Testis (tissue), 3 donors: ENCODE data around the gene SMYD5. TPM values are rescaled to one million over a fixed set of nuclear protein-coding genes. Genes with fewer than 3 reads are reported as not detected.
"Not testable (repeated sequence)": the region's sequence is repeated elsewhere in the genome, so short reads cannot be mapped to it uniquely, and the experiment has no call there.

Experiments
- DNase-seq: peaks from one replicate; pipeline ENCODE4 v3.0.0-alpha.2; 2019
- H3K27ac ChIP-seq, 2 donors: fragments of 200-600 bp; sonication (generic); one replicate each; pipeline ENCODE4 v1.5.1; 2019
- H3K27me3 ChIP-seq: fragments of 200-600 bp; sonication (generic); one replicate; pipeline ENCODE4 v1.5.1; 2019
- H3K36me3 ChIP-seq: fragments of 200-600 bp; sonication (generic); one replicate; pipeline ENCODE4 v1.5.1; 2017; ENCODE audit warnings: low read depth; ENCODE audit errors: missing control alignments
- H3K4me1 ChIP-seq: fragments of 200-600 bp; sonication (generic); one replicate; pipeline ENCODE4 v1.5.1; 2019
- H3K4me3 ChIP-seq, 2 donors: fragments of 200-600 bp; sonication (generic); one replicate each; pipeline ENCODE4 v1.5.1; 2017 to 2019
- H3K9me3 ChIP-seq: fragments of 200-600 bp; sonication (generic); one replicate; pipeline ENCODE4 v1.5.1; 2017
- POLR2A ChIP-seq: fragments of 450-650 bp; IDR thresholded peaks from one replicate; pipeline ENCODE4 v1.6.1; 2017; ENCODE audit warnings: antibody characterized with exemption, mild to moderate bottlenecking, moderate library complexity
- WGBS, 2 donors: methylation state at CpG; one replicate each; pipeline ENCODE4 v1.1.5; 2018; 5-methylcytosine and 5-hydroxymethylcytosine counted together
- intact Hi-C: fragments of 100-400 bp; cut with DNase I; formaldehyde crosslinking; loops from one replicate; pipeline ENCODE4 v1.15.1; 2023; ENCODE audit warnings: low total_unique reads
- polyA plus RNA-seq: library from polyadenylated mRNA; stranded (reverse); fragments of 350-450 nt; fragmentation: Illumina TruSeq; extraction: RNeasy Lipid Tissue Mini Kit (QIAGEN cat#74804); gene quantifications from one replicate; pipeline ENCODE4 v1.2.3, GENCODE V29; 2014; ENCODE audit warnings: low read depth, low replicate concordance; ENCODE audit not compliant: insufficient read depth
- total RNA-seq, 2 donors: library from RNA; depleted of rRNA; stranded (reverse); fragments of >200 nt; gene quantifications; one replicate each; pipeline ENCODE4 v1.2.3, GENCODE V29; 2016
- TF ChIP-seq, protein P1 (sequence below), 3 experiments: fragments of 450-650 bp in 2 of 3; fragments of 200-600 bp in 1 of 3; sonication (generic) in 1 of 3; IDR thresholded peaks; one replicate each; pipeline ENCODE4 v1.5.1; 2016 to 2019; ENCODE audit warnings: antibody characterized with exemption in 3 of 3, mild to moderate bottlenecking in 2 of 3, moderate library complexity in 1 of 3

Gene SMYD5
- total and polyA plus RNA-seq, 3 donors from 2014 or later: 36.4 to 58.2 (median 53.0) TPM

DNA sequence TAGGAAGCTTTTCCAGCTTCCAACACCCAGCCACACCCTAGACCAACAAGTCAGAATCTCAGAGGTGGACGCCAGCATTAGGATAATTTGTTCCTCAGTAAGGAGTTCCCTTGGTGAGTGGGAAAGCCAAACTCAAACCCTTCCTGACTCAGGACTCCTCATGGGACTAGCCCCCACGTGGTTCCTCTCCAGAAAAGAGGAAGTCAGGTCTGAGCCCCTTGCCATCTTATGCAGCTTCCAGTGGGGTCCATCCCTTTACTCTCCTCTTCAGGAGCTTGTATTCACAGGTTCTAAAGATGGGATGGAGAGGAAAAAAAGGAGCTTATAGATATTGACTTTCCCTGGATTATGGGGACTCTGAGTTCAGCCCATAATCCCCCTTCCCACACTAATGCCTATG, 26.5 kb upstream of the SMYD5 start:
- Histone ChIP-seq H3K36me3 (no peaks in the 10 kb centered on the region), H3K4me1 (no peaks in the 10 kb centered on the region), H3K27me3 (no peaks in the 10 kb centered on the region), H3K4me3 (no peak overlapping the region), H3K9me3 (no peaks in the 10 kb centered on the region), H3K27ac (no peak overlapping the region)
- no peak for TF ChIP-seq POLR2A
- TF ChIP-seq, protein P1, sequence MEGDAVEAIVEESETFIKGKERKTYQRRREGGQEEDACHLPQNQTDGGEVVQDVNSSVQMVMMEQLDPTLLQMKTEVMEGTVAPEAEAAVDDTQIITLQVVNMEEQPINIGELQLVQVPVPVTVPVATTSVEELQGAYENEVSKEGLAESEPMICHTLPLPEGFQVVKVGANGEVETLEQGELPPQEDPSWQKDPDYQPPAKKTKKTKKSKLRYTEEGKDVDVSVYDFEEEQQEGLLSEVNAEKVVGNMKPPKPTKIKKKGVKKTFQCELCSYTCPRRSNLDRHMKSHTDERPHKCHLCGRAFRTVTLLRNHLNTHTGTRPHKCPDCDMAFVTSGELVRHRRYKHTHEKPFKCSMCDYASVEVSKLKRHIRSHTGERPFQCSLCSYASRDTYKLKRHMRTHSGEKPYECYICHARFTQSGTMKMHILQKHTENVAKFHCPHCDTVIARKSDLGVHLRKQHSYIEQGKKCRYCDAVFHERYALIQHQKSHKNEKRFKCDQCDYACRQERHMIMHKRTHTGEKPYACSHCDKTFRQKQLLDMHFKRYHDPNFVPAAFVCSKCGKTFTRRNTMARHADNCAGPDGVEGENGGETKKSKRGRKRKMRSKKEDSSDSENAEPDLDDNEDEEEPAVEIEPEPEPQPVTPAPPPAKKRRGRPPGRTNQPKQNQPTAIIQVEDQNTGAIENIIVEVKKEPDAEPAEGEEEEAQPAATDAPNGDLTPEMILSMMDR (IDR thresholded peaks at IDR 0.05): no peak
- intact Hi-C loops: no loop called here
- no peak for DNase-seq
- WGBS, 2 donors: 79% methylated on average over 2 of the region's 2 CpGs

DNA sequence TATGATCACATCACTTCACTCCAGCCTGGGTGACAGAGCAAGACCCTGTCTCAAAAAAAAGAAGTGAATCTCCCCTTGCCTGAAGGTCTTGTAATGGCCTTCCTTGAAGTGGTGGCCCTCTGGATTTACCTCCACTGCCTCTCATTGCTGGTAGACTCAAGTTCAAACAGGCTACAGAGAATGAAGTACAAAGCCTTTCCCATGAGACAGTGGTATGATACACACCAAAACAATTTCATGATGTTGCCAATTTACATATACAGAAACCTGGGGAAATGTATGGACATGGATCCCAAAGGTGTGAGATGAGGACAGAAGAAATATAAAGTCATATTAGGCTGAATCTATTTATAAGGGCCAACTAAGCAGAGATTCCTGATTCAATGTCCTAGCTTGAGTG, 16.5 kb upstream of the SMYD5 start:
- Histone ChIP-seq H3K9me3 (no peaks in the 10 kb centered on the region), H3K36me3 (no peaks in the 10 kb centered on the region), H3K27ac (no peak overlapping the region), H3K27me3 (no peaks in the 10 kb centered on the region), H3K4me1 (peaks cover 7% of the 10 kb centered on the region), H3K4me3 (no peak overlapping the region)
- DNase-seq: no peak
- intact Hi-C loops: no loop called here
- no peak for TF ChIP-seq POLR2A
- TF ChIP-seq, protein P1 (IDR thresholded peaks at IDR 0.05): no peak

DNA sequence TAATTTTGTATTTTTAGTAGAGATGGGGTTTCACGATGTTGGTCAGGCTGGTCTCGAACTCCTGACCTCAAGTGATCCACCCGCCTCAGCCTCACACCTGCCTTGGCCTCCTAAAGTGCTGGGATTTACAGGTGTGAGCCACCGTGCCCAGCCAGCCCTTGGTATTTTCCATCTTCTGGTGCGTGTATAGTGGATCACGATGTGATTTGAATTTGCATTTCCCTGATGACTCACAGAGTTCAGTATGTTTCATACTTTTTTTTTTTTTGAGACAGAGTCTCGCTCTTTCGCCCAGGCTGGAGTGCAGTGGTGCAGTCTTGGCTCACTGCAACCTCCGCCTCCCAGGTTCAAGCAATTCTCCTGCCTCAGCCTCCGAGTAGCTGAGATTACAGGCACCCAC, 13.8 kb upstream of the SMYD5 start:
- H3K27ac ChIP-seq, H3K4me1 ChIP-seq, H3K36me3 ChIP-seq, H3K4me3 ChIP-seq, DNase-seq, intact Hi-C loops, H3K27me3 ChIP-seq, H3K9me3 ChIP-seq: not testable (repeated sequence)
- 95% methylated on average over 10 of the region's 10 CpGs for WGBS, 2 donors

GRCh38 chr2:73202156-73203054, 11.6 kb upstream of the SMYD5 start, which contains the start of gene NOTO:
Gene NOTO (plus strand): TSS chr2:73202574. CDS start chr2:73202667, 93 bp downstream.
- WGBS, 2 donors: 1 to 2% methylated on average over 41 to 80 of the region's 87 CpGs
- Histone ChIP-seq H3K27ac (no peak within 1 kb of the TSS), H3K36me3 (no peaks in the 10 kb centered on the region), H3K27me3 (no peaks in the 10 kb centered on the region), H3K4me3 (peak within 1 kb of the TSS; percentile 9 to 34), H3K9me3 (no peaks in the 10 kb centered on the region), H3K4me1 (peaks cover 7% of the 10 kb centered on the region)
- DNase-seq: peak; percentile 54
- TF ChIP-seq POLR2A: no peak
- TF ChIP-seq, protein P1 (IDR thresholded peaks at IDR 0.05): no peak
- intact Hi-C loops: no loop called here

DNA sequence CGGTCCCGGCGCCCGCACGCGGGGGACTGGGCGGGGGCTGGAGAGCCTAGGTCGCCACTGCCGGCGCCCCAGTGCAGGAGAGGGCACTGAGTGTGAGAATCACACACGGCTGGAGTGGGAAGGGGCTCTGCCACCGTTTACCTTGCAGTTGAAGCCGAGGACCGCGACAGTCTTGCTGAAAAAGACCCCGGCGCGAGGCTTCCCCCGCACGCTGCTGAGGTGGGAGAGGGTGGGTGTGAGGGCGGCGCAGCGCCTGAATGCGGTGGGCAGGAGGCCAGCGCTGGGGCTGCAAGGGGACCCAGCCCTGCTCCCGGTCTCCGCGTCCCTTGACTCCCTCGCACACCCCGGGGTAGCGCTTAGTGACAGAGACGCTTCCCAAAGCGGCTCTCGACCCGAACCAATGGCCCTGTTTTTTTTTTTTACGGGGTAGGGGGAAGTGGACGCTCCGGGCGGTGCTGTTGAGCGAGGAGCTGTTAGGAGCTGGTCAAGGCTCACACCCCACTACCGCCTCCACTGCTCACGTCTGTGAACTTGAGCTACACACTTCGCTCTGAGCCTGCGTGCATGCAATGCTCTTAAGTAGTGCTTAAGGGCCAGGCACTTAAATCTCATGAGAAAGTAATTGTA, 10.9 kb upstream of the SMYD5 start:
- no peak overlapping the region for H3K27ac ChIP-seq
- H3K4me1 ChIP-seq: peaks cover 7% of the 10 kb centered on the region
- 3 to 13% methylated on average over 3 to 40 of the region's 44 CpGs for WGBS, 2 donors
- no peak for TF ChIP-seq POLR2A
- TF ChIP-seq, protein P1 (IDR thresholded peaks at IDR 0.05): no peak
- H3K27me3 ChIP-seq: no peaks in the 10 kb centered on the region
- DNase-seq: no peak
- no peaks in the 10 kb centered on the region for H3K36me3 ChIP-seq
- H3K9me3 ChIP-seq: no peaks in the 10 kb centered on the region
- intact Hi-C loops: no loop called here
- H3K4me3 ChIP-seq: peak overlapping the region; percentile 9 to 34
